Psoas muscle (tissue), 8 donors: ENCODE results near the gene MZB1. TPM values are rescaled to one million over a fixed set of nuclear protein-coding genes. Genes with fewer than 3 reads are reported as not detected.

Experiments used
- ATAC-seq, 4 donors: fragments of 200-7000 bp; cut with Tn5 transposase; one replicate each; pipeline ENCODE4 v1.9.1; 2020; ENCODE audit warnings: moderate library complexity in 3 of 4, mild to moderate bottlenecking in 2 of 4
- DNase-seq, 2 donors: peaks; one replicate each; pipeline ENCODE4 v3.0.0-alpha.2; 2020
- H3K27ac ChIP-seq: fragments of 200-600 bp; one replicate; pipeline ENCODE4 v1.8.0; 2022
- H3K27me3 ChIP-seq, 3 donors: fragments of 200-600 bp in 1 of 3; one replicate each; pipeline versions ENCODE4 v1.6.1 to v1.8.0; 2013 to 2022; ENCODE audit warnings: low read length in 2 of 3, mild to moderate bottlenecking in 2 of 3, moderate library complexity in 1 of 3; ENCODE audit not compliant: insufficient read depth in 3 of 3
- H3K36me3 ChIP-seq, 2 donors: fragments of 200-600 bp in 1 of 2; one replicate each; pipeline versions ENCODE4 v1.6.1 to v1.8.0; 2013 to 2022; ENCODE audit warnings: low read depth in 1 of 2, mild to moderate bottlenecking in 1 of 2, moderate library complexity in 1 of 2; ENCODE audit not compliant: insufficient read depth in 1 of 2
- H3K4me1 ChIP-seq: fragments of 200-600 bp; one replicate; pipeline ENCODE4 v1.8.0; 2022
- H3K4me3 ChIP-seq: fragments of 200-600 bp; one replicate; pipeline ENCODE4 v1.8.0; 2022; ENCODE audit warnings: mild to moderate bottlenecking
- H3K9me3 ChIP-seq: fragments of 200-600 bp; one replicate; pipeline ENCODE4 v1.8.0; 2022
- WGBS, 3 donors: extraction: QIAGEN DNeasy Blood & Tissue Kit; methylation state at CpG; one replicate each; pipeline versions ENCODE4 v1.1.6 to v1.1.7; 2013; 5-methylcytosine and 5-hydroxymethylcytosine counted together
- intact Hi-C, 2 donors: fragments of 100-400 bp; cut with DNase I; formaldehyde crosslinking; loops; one replicate each; pipeline versions ENCODE4 v1.11.0 to v1.14.2; 2022
- polyA plus RNA-seq, 3 donors: library from polyadenylated mRNA; stranded (reverse); fragments of 200-250 nt; gene quantifications; one replicate each; pipeline ENCODE4 v1.2.3, GENCODE V29; 2013
- total RNA-seq, 4 donors: library from RNA; stranded (reverse); fragmentation: NEBNext Ultra II Directional in 2 of 4; extraction: Animal tissue kit (Norgen Biotek cat#: 25700) in 2 of 4; gene quantifications; one replicate each; pipeline versions ENCODE4 v1.2.1 to v1.2.4, GENCODE V29; 2021 to 2023
- TF ChIP-seq, protein P1 (sequence below): fragments of 200-600 bp; IDR thresholded peaks from one replicate; pipeline ENCODE4 v1.8.0; 2022; ENCODE audit warnings: antibody characterized with exemption
- donor health status: healthy with polysubstance abuse.
- donor health status: DM: no; HTN: no; CAD: no; lungs with moderate emphysema.
- donor health status: Bipolar disorder and iron deficiency.
- donor health status: healthy.
- donor health status: DM: yes; HTN: yes; CAD: no.
- donor health status: DM: no; HTN: no; CAD: no.
- donor health status: DM: no; HTN: no; CAD: no.
- donor health status: DM: yes; HTN: yes; CAD: no.

Gene MZB1
- total and polyA plus RNA-seq, 7 donors = 0.03 to 1.2 (median 0.57) TPM

DNA sequence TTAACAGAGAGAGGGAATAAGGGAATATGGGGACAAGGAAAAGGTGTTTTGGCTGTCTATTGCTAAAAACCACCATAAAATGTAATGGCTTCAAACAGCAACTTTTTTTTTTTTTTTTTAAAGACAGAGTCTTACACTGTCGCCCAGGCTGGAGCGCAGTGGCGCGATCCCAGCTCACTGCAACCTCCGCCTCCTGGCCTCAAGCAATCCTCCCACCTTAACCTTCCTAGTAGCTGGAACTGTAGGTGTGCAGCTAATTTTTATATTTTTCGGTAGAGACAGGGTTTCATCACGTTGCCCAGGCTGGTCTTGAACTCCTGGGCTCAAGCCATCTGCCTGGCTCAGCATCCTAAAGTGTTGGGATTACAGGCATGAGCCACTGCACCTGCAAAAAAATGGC, 18.5 kb upstream of the MZB1 start:
- Histone ChIP-seq H3K4me1 (peaks cover 22% of the 10 kb centered on the region), H3K4me3 (no peak overlapping the region), H3K27ac (no peak overlapping the region), H3K9me3 (no peaks in the 10 kb centered on the region), H3K27me3 (no peaks in the 10 kb centered on the region), H3K36me3 (peaks cover 0 to 8% of the 10 kb centered on the region in 2 donors)
- ATAC-seq (no peak), DNase-seq (no peak)
- 90 to 97% (median 92%) methylated on average over 7 of the region's 7 CpGs for WGBS, 3 donors
- TF ChIP-seq, protein P1, sequence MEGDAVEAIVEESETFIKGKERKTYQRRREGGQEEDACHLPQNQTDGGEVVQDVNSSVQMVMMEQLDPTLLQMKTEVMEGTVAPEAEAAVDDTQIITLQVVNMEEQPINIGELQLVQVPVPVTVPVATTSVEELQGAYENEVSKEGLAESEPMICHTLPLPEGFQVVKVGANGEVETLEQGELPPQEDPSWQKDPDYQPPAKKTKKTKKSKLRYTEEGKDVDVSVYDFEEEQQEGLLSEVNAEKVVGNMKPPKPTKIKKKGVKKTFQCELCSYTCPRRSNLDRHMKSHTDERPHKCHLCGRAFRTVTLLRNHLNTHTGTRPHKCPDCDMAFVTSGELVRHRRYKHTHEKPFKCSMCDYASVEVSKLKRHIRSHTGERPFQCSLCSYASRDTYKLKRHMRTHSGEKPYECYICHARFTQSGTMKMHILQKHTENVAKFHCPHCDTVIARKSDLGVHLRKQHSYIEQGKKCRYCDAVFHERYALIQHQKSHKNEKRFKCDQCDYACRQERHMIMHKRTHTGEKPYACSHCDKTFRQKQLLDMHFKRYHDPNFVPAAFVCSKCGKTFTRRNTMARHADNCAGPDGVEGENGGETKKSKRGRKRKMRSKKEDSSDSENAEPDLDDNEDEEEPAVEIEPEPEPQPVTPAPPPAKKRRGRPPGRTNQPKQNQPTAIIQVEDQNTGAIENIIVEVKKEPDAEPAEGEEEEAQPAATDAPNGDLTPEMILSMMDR = no peak
- intact Hi-C loops = no loop called here

DNA sequence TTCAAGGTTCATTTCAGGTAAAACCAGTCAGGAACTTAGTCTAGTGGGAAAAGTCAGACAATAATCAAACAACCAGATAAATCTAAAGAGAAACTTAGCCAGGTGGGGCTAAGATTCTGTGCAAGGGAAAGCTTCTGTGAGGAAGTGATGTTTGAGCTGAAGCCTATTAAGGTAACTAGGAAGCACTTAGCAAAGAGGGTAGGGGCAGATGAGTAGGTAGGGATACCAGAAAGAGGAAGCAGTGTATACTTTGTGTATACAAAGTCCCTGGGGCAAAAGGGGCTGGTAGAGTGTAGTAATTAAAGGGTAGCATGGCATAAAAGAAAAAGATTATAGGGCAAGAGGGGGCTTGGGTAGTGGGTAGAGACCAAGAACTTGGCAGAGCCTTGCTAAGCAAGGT, 17.8 kb upstream of the MZB1 start:
- no peak for ATAC-seq
- Histone ChIP-seq H3K27ac (no peak overlapping the region), H3K27me3 (no peaks in the 10 kb centered on the region), H3K4me1 (peaks cover 28% of the 10 kb centered on the region), H3K36me3 (peaks cover 0 to under 1% of the 10 kb centered on the region in 2 donors), H3K4me3 (no peak overlapping the region), H3K9me3 (no peaks in the 10 kb centered on the region)
- no peak for DNase-seq
- intact Hi-C loops = no loop called here
- TF ChIP-seq, protein P1 = no peak

DNA sequence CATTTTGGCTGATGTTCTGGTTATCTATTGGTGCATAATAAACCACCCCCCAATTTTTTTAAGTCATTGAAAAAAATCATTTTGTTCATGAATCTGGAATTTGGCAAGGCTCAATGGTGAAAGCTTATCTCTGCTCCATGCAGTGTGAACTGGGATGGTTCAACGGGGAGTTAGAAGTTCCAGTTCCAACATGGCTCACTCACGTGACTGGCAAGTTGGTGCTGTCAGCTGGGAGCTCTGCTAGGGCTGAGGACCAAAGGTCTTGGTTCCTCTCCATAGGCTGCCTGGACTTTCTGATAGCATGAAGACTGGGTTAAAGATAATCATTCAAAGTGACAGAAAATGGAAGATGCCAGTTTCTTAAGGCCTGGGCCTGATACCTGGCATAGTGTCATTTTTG, 17.2 kb upstream of the MZB1 start:
- WGBS, 3 donors = 31 to 65% (median 45%) methylated on average over 2 of the region's 2 CpGs
- ATAC-seq (no peak), DNase-seq (no peak)
- Histone ChIP-seq H3K9me3 (no peaks in the 10 kb centered on the region), H3K27ac (no peak overlapping the region), H3K4me1 (peaks cover 30% of the 10 kb centered on the region), H3K4me3 (no peak overlapping the region), H3K36me3 (no peaks in the 10 kb centered on the region), H3K27me3 (no peaks in the 10 kb centered on the region)
- intact Hi-C loops = no loop called here
- TF ChIP-seq, protein P1 = no peak

DNA sequence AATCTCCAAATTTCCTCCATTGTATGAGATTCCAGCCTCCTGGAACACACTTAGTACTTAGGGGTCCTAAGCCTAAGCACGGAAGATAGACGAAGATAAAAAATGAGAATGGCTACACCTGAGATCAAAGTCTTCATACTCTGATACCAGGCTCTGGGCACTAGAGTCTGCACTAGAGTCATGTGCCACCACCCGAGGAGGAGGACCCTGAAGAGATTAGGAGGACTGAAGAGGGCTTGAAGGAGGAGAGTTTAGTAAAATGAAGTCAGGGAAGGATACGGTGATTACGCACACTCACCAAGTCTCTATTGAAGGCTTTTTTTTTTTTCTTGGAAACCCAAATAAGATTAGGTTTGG, 14.7 kb upstream of the MZB1 start:
- TF ChIP-seq, protein P1 = no peak
- intact Hi-C loops = no loop called here
- Histone ChIP-seq H3K4me3 (peak overlapping the region; percentile 71), H3K4me1 (peaks cover 16% of the 10 kb centered on the region), H3K27ac (peak overlapping the region; percentile 92), H3K27me3 (no peaks in the 10 kb centered on the region), H3K36me3 (peaks cover 0 to 8% of the 10 kb centered on the region in 2 donors), H3K9me3 (no peaks in the 10 kb centered on the region)
- WGBS, 3 donors = 57 to 70% (median 62%) methylated on average over 5 of the region's 5 CpGs
- DNase-seq (no peak), ATAC-seq (peak in 1 of 4 donors; percentile 1)

DNA sequence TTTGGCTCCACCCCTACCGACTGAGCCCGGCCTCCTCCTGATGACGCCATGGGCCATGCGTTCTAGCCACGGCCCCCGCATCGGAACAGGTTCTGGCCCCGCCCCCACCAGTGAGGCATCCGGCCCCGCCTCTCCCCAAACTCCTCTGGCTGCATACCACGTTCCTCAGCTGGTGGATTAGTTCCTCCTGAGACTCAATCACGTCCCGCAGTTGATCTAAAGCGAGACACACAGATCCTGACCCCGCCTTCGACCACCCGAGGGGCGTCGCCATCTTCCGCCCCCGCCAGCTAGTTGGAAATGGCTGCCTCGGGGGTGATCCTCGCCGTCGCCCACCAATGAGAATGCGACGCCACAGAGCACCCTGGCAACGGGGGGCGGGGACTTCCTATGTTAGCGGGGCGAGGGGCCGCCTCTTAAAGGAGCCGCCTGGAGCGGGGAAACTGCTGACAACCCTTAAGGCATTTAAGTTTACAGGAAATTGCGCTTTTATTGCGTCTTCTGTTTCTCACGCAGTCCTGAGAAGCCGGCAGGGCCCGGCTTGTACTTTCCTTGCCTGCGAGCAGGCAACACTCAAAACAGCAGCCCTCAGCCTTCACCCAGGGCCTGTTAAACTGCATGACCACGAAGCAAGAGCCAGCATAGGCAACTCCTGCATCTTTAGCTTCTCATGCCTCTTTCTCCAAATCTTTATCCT, 14.2 kb upstream of the MZB1 start, which contains the start of gene SPATA24:
Gene SPATA24 (minus strand): TSS at position 303 of the 697 bp plus-strand sequence. CDS start 29 bp downstream, at position 274.
- ATAC-seq (peak; percentile 94 to 97 (median 96)), DNase-seq (peak; percentile 98)
- 0 to 1% (median 1%) methylated on average over 41 of the region's 41 CpGs for WGBS, 3 donors
- no peaks in the 10 kb centered on the region for H3K27me3 ChIP-seq
- intact Hi-C loops = no loop called here
- peak within 1 kb of the TSS; percentile 71 for H3K4me3 ChIP-seq
- peaks cover 0 to 8% of the 10 kb centered on the region in 2 donors for H3K36me3 ChIP-seq
- H3K9me3 ChIP-seq = no peaks in the 10 kb centered on the region
- peak within 1 kb of the TSS; percentile 92 for H3K27ac ChIP-seq
- TF ChIP-seq, protein P1 = no peak
- H3K4me1 ChIP-seq = peaks cover 16% of the 10 kb centered on the region
